HUES48 (cell line): ENCODE results near the gene MRAS.

Source experiments
- H3K27ac ChIP-seq: one replicate; pipeline ENCODE4 v1.7.0; 2013; ENCODE audit warnings: low read depth, low read length, inconsistent platforms
- H3K27me3 ChIP-seq: 2 replicates; pipeline ENCODE4 v1.6.1; 2013; ENCODE audit warnings: mild to moderate bottlenecking, low read length; ENCODE audit not compliant: control insufficient read depth, insufficient read depth
- H3K36me3 ChIP-seq: 2 replicates; pipeline ENCODE4 v1.6.1; 2013; ENCODE audit warnings: low read length; ENCODE audit not compliant: control insufficient read depth, insufficient read depth
- H3K4me1 ChIP-seq: 2 replicates; pipeline ENCODE4 v1.6.1; 2013; ENCODE audit warnings: mild to moderate bottlenecking, low read length; ENCODE audit not compliant: control insufficient read depth, insufficient read depth
- H3K4me3 ChIP-seq: 2 replicates; pipeline ENCODE4 v1.5.1; 2013; ENCODE audit warnings: mild to moderate bottlenecking, low read depth, low read length
- H3K9ac ChIP-seq: 2 replicates; pipeline ENCODE4 v1.6.1; 2013; ENCODE audit warnings: mild to moderate bottlenecking, low read depth, low read length, moderate library complexity
- H3K9me3 ChIP-seq: 2 replicates; pipeline ENCODE4 v1.6.1; 2013; ENCODE audit warnings: low read length; ENCODE audit not compliant: control insufficient read depth, insufficient read depth

Gene MRAS

DNA sequence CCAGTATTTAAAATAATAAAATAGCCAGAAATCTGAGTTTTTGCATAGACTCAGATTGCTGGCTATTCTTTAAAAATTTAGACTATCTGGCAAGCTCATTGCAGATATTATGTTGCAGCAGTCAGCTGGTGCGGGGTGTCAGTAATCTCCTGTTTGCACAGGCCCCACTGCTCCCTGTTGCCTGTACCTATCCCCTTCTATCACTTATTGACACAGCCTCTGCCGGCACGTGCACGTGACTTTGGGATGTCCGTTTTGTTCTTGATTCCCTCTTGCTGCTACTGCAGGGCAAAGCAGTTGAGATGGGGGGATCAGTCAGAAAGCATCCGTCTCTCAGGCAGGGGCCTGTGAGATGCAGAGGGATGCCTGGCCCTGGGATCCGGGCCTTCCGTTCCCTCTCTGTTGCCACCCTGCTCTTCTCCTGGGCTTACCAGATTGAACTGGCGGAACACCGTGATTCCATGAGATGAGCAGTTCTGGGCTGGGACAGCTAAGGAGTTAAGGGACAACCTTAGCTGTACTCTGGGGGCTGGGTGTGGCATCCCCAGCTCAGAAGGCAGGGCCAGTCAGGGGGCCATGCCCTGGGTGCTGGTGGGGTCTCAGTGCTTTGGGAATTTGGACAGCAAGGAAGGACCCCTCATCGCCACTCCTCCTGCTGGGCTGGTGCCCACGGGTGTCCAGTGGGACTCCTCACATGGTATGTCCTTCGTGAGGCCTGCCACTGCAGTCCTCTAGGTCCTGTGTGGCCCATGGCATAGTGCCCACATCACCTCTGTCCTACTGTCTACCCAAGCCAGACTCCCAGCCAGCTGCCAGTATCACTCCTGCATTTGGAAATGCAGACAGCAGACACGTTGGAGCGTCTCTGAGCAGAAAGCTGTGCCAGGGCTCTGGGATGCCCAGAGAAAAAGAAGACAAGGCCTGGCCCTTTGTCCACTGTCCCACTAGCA is 11.8 kb downstream of the MRAS start:
- H3K36me3 ChIP-seq, result no peaks in the 10 kb centered on the region

DNA sequence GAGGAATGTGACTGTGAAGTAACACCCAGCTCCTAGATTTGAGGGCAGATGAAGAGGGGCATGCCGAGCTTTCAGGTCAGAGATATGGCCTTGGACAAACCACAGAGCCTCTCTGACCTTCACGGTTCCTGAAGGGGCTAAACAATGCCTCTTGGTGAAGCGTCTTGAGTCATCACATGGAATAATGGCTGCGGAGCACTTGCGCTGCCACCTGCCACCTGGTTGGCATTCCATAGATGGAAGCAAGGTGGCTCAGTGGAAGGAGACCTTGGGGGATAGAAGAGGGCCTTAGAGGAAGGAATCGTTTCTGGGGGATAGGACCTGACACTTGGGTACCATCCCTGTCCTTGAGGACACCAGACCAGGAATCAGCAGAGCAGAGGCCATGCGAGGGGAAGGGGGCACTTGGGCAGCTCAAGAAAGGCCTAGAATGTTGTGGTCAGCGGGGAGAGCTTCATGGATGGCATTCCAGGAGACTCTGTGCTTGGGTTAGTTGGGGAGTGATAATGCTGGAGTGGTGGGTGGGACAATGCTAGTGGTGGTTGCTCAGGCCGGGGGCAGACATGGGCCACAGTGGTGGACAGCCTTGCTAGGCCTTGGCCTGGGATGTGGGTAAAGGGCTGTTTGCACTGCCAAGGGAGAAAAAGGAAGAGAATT is 12.6 kb downstream of the MRAS start:
- H3K9ac ChIP-seq, result no peak overlapping the region
- no peak overlapping the region for H3K27ac ChIP-seq
- no peaks in the 10 kb centered on the region for H3K27me3 ChIP-seq
- no peaks in the 10 kb centered on the region for H3K9me3 ChIP-seq
- no peaks in the 10 kb centered on the region for H3K4me1 ChIP-seq
- H3K36me3 ChIP-seq, result no peaks in the 10 kb centered on the region
- H3K4me3 ChIP-seq, result no peak overlapping the region

More for the DNA sequence above, 11.8 kb downstream of the MRAS start:
- no peak overlapping the region for H3K4me3 ChIP-seq
- H3K9ac ChIP-seq, result no peak overlapping the region
- no peaks in the 10 kb centered on the region for H3K4me1 ChIP-seq
- no peaks in the 10 kb centered on the region for H3K9me3 ChIP-seq
- H3K27me3 ChIP-seq, result no peaks in the 10 kb centered on the region
- no peak overlapping the region for H3K27ac ChIP-seq

- H3K4me1 ChIP-seq, result no peaks in the 10 kb centered on the region
- no peak overlapping the region for H3K9ac ChIP-seq
- no peaks in the 10 kb centered on the region for H3K27me3 ChIP-seq
- H3K27ac ChIP-seq, result no peak overlapping the region
- no peaks in the 10 kb centered on the region for H3K9me3 ChIP-seq
- no peaks in the 10 kb centered on the region for H3K36me3 ChIP-seq
- no peak overlapping the region for H3K4me3 ChIP-seq
These were observed 13.2 kb downstream of the MRAS start for GRCh38 chr3:138361561-138361971.

DNA sequence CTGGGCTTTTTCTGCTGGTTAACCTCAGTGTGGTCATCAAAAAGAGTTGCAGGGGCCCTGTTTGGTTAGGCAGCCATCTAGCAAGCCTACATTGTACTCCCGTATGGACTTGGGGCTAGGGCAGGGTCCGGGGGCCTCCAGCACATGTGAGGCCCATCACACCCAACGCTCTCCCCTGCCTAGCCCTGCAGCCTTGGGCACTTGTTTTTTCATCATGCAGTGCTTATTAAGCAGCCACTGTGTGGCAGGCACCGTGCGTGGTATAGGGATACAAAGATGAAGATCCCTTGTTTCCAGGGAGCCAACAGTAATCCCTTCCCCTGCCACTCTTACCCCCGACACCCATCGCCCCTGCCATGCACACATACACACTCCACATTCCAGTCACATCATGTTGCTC is 14.2 kb downstream of the MRAS start:
- Histone ChIP-seq H3K9ac (no peak overlapping the region), H3K36me3 (no peaks in the 10 kb centered on the region), H3K27me3 (no peaks in the 10 kb centered on the region), H3K4me1 (no peaks in the 10 kb centered on the region), H3K27ac (no peak overlapping the region), H3K4me3 (no peak overlapping the region), H3K9me3 (no peaks in the 10 kb centered on the region)

- no peak overlapping the region for H3K9ac ChIP-seq
- H3K4me1 ChIP-seq, result no peaks in the 10 kb centered on the region
- H3K4me3 ChIP-seq, result no peak overlapping the region
- H3K36me3 ChIP-seq, result no peaks in the 10 kb centered on the region
- no peaks in the 10 kb centered on the region for H3K27me3 ChIP-seq
- no peak overlapping the region for H3K27ac ChIP-seq
- H3K9me3 ChIP-seq, result no peaks in the 10 kb centered on the region
These were observed 14.9 kb downstream of the MRAS start for GRCh38 chr3:138363322-138363721.

GRCh38 chr3:138364356-138365252 is 16.2 kb downstream of the MRAS start:
- H3K27me3 ChIP-seq, result no peaks in the 10 kb centered on the region
- no peak overlapping the region for H3K27ac ChIP-seq
- no peak overlapping the region for H3K4me3 ChIP-seq
- H3K9me3 ChIP-seq, result no peaks in the 10 kb centered on the region
- no peaks in the 10 kb centered on the region for H3K4me1 ChIP-seq
- H3K9ac ChIP-seq, result no peak overlapping the region
- no peaks in the 10 kb centered on the region for H3K36me3 ChIP-seq

- Histone ChIP-seq H3K9ac (no peak overlapping the region), H3K36me3 (no peaks in the 10 kb centered on the region), H3K4me1 (no peaks in the 10 kb centered on the region), H3K27ac (no peak overlapping the region), H3K27me3 (no peaks in the 10 kb centered on the region), H3K9me3 (no peaks in the 10 kb centered on the region), H3K4me3 (no peak overlapping the region)
These were observed 16.8 kb downstream of the MRAS start for GRCh38 chr3:138365253-138365555.

GRCh38 chr3:138366006-138366759 is 17.8 kb downstream of the MRAS start:
- Histone ChIP-seq H3K9ac (no peak overlapping the region), H3K27ac (no peak overlapping the region), H3K4me3 (no peak overlapping the region), H3K27me3 (no peaks in the 10 kb centered on the region), H3K9me3 (no peaks in the 10 kb centered on the region), H3K36me3 (no peaks in the 10 kb centered on the region), H3K4me1 (no peaks in the 10 kb centered on the region)

DNA sequence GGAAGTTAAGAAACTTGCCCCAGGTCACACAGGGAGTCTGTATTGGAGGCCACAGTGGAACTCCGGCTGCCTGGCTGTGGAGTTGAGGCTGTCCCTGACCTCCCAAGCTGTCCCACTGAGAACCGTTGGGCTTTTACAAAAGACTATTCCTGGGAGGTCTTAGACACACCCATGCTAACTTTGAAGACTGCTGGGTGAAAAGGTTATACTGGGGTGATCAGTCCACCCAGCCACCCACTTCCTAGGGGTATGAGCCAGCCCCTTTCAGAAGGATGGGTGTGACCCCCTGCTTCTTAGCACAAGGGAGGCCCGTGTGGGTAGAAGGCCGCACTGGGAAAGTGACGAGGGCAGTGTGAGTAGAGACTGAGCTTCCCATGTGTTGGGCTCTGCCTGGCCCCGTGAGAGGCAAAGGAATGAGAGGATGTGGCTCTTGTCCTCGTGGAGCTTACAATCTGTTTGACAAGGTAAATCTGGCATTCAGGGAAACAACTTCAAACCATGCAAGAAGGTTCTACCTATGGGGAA is 19.0 kb downstream of the MRAS start:
- no peak overlapping the region for H3K4me3 ChIP-seq
- H3K36me3 ChIP-seq, result no peaks in the 10 kb centered on the region
- no peak overlapping the region for H3K9ac ChIP-seq
- no peaks in the 10 kb centered on the region for H3K27me3 ChIP-seq
- no peak overlapping the region for H3K27ac ChIP-seq
- no peaks in the 10 kb centered on the region for H3K4me1 ChIP-seq
- no peaks in the 10 kb centered on the region for H3K9me3 ChIP-seq

- no peak overlapping the region for H3K9ac ChIP-seq
These were observed 19.5 kb downstream of the MRAS start for GRCh38 chr3:138367911-138368310.

More at GRCh38 chr3:138367911-138368310, 19.5 kb downstream of the MRAS start:
- Histone ChIP-seq H3K4me3 (no peak overlapping the region), H3K9me3 (no peaks in the 10 kb centered on the region), H3K4me1 (no peaks in the 10 kb centered on the region), H3K36me3 (no peaks in the 10 kb centered on the region), H3K27ac (no peak overlapping the region), H3K27me3 (no peaks in the 10 kb centered on the region)
